ENCODE results near the gene SRD5A3. TPM values are rescaled to one million over a fixed set of nuclear protein-coding genes. Genes with fewer than 3 reads are reported as not detected.

The SRD5A3 gene
- total RNA-seq, 1 experiment from 2014 or later, result 24.0 TPM

DNA sequence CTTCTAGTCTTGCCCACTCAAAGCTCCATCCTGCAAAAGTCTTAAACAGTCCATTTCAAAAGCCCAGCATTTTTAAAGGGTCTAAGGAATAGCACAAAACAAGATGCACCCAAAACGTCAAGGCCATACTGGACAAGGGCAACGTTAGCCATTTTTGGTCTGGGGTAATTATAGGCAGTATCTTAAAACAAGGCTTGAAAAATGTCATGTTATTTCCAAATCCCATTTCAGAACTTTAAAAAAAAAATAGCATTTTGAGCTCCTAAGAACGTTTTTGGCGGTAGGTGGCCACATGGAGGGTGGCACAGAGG lies 49.1 kb downstream of the SRD5A3 start:
- POLR2A ChIA-PET, result interaction anchor here (0.7 to 1.8 kb wide), 6 partner anchors 8 to 425 kb away, joined by 3 to 7 read pairs (median 3); partner anchors contain the start of genes EXOC1L and SRD5A3
- DNase-seq (ENCODE audit: low spot score) (no peak), ATAC-seq (no peak)
- CTCF ChIA-PET, result interaction anchor here (0.7 to 2.9 kb wide), 4 partner anchors 9 to 424 kb away, joined by 3 to 7 read pairs (median 4); partner anchors contain the start of gene SRD5A3
- H3K9me3 Mint-ChIP-seq, result no peaks in the 10 kb centered on the region
- H3K27ac Mint-ChIP-seq, result peak overlapping the region; percentile 97
- peak overlapping the region; percentile 86 for H3K4me3 Mint-ChIP-seq
- peaks cover 18% of the 10 kb centered on the region for H3K36me3 Mint-ChIP-seq
- H3K27me3 Mint-ChIP-seq (ENCODE audit: low read depth), result peaks cover 2% of the 10 kb centered on the region; the same call in 1 of the 2 replicates
- no peak for TF ChIP-seq ARID4B (CRISPR knock-in tag; IDR thresholded peaks at IDR 0.05; ENCODE audit: borderline replicate concordance)
- no peak for TF ChIP-seq ZNF219 (CRISPR knock-in tag; IDR thresholded peaks at IDR 0.05; ENCODE audit: borderline replicate concordance)
- 0 out of 2 replicates have a peak, but pooled peaks have one; percentile 11 for TF ChIP-seq ZNF512 (CRISPR knock-in tag; IDR thresholded peaks at IDR 0.05; ENCODE audit: borderline replicate concordance)
- TF ChIP-seq, protein P1, sequence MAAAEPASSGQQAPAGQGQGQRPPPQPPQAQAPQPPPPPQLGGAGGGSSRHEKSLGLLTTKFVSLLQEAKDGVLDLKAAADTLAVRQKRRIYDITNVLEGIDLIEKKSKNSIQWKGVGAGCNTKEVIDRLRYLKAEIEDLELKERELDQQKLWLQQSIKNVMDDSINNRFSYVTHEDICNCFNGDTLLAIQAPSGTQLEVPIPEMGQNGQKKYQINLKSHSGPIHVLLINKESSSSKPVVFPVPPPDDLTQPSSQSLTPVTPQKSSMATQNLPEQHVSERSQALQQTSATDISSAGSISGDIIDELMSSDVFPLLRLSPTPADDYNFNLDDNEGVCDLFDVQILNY (CRISPR knock-in tag; IDR thresholded peaks at IDR 0.05), result no peak
- peaks cover 35% of the 10 kb centered on the region for H3K4me1 Mint-ChIP-seq

- Mint-ChIP-seq H3K27ac (peak within 1 kb of the TSS; percentile 97), H3K9me3 (no peaks in the 10 kb centered on the region), H3K27me3 (ENCODE audit: low read depth) (peaks cover 2% of the 10 kb centered on the region; the same call in 1 of the 2 replicates), H3K4me3 (peak within 1 kb of the TSS; percentile 91), H3K36me3 (peaks cover 22% of the 10 kb centered on the region), H3K4me1 (peaks cover 35% of the 10 kb centered on the region)
- ATAC-seq, result peak; percentile 98
- ChIA-PET CTCF (interaction anchor here (0.7 to 2.9 kb wide), 3 partner anchors 50 to 424 kb away, joined by 3 to 7 read pairs (median 6); partner anchors contain the start of gene SRD5A3), POLR2A (interaction anchor here (0.7 to 1.8 kb wide), 6 partner anchors 9 to 424 kb away, joined by 3 to 7 read pairs (median 3); partner anchors contain the start of genes EXOC1L and SRD5A3)
- DNase-seq (ENCODE audit: low spot score), result peak; percentile 95
- TF ChIP-seq ZNF138 (CRISPR knock-in tag; conservative IDR thresholded peaks at IDR 0.05), result no peak
- TF ChIP-seq, protein P2, sequence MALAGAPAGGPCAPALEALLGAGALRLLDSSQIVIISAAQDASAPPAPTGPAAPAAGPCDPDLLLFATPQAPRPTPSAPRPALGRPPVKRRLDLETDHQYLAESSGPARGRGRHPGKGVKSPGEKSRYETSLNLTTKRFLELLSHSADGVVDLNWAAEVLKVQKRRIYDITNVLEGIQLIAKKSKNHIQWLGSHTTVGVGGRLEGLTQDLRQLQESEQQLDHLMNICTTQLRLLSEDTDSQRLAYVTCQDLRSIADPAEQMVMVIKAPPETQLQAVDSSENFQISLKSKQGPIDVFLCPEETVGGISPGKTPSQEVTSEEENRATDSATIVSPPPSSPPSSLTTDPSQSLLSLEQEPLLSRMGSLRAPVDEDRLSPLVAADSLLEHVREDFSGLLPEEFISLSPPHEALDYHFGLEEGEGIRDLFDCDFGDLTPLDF (CRISPR knock-in tag; IDR thresholded peaks at IDR 0.05), result 0 out of 2 replicates have a peak, but pooled peaks have one; percentile 85
- TF ChIP-seq MYBL2 (CRISPR knock-in tag; IDR thresholded peaks at IDR 0.05), result peak; percentile 90
- no peak for TF ChIP-seq ZNF281 (CRISPR knock-in tag; IDR thresholded peaks at IDR 0.05)
- peak; percentile 71; the same call in 1 of the 2 replicates for TF ChIP-seq FOXK1 (CRISPR knock-in tag; IDR thresholded peaks at IDR 0.05)
- peak; percentile 71; the same call in 1 of the 2 replicates for TF ChIP-seq TCF7 (CRISPR knock-in tag; IDR thresholded peaks at IDR 0.05; ENCODE audit: low read depth)
- no peak for TF ChIP-seq ZBTB21 (CRISPR knock-in tag; IDR thresholded peaks at IDR 0.05; ENCODE audit: borderline replicate concordance)
- TF ChIP-seq ZSCAN18 (CRISPR knock-in tag; IDR thresholded peaks at IDR 0.05), result no peak
- TF ChIP-seq, protein P3, sequence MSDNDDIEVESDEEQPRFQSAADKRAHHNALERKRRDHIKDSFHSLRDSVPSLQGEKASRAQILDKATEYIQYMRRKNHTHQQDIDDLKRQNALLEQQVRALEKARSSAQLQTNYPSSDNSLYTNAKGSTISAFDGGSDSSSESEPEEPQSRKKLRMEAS (CRISPR knock-in tag; IDR thresholded peaks at IDR 0.05), result peak; percentile 92
- TF ChIP-seq NFE2L1 (CRISPR knock-in tag; IDR thresholded peaks at IDR 0.05), result 0 out of 2 replicates have a peak, but pooled peaks have one; percentile 57
- TF ChIP-seq, protein P4, sequence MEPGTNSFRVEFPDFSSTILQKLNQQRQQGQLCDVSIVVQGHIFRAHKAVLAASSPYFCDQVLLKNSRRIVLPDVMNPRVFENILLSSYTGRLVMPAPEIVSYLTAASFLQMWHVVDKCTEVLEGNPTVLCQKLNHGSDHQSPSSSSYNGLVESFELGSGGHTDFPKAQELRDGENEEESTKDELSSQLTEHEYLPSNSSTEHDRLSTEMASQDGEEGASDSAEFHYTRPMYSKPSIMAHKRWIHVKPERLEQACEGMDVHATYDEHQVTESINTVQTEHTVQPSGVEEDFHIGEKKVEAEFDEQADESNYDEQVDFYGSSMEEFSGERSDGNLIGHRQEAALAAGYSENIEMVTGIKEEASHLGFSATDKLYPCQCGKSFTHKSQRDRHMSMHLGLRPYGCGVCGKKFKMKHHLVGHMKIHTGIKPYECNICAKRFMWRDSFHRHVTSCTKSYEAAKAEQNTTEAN (CRISPR knock-in tag; IDR thresholded peaks at IDR 0.05), result 0 out of 2 replicates have a peak, but pooled peaks have one; percentile 61
- TF ChIP-seq, protein P1 (CRISPR knock-in tag; IDR thresholded peaks at IDR 0.05), result peak; percentile 85
- TF ChIP-seq CREB1 (CRISPR knock-in tag; IDR thresholded peaks at IDR 0.05), result peak; percentile 40; the same call in 1 of the 2 replicates
Observed at GRCh38 chr4:55395529-55396307, 49.7 kb downstream of the SRD5A3 start, which contains the start of gene TMEM165. TSS of gene TMEM165 (plus strand) at chr4:55395957. CDS start at chr4:55396190, 233 bp downstream.

Data from WTC11 (cell line).